ENCODE data around the gene GET3. TPM values are rescaled to one million over a fixed set of nuclear protein-coding genes. Genes with fewer than 3 reads are reported as not detected.

Gene GET3
- total and polyA plus RNA-seq, 2 of the 4 experiments (the other 2 are of a cell fraction) = 129 to 152 TPM

GRCh38 chr19:12726988-12727316 is 10.3 kb upstream of the GET3 start:
- H2BK5ac ChIP-seq (ENCODE audit: low read depth, low read length, poor library complexity, severe bottlenecking) = no peak overlapping the region
- H2BK15ac ChIP-seq (ENCODE audit: low read depth, low read length) = no peak overlapping the region
- dilution Hi-C loops (cut with HindIII; ENCODE audit: low sequenced_read_pairs, unreplicated experiment) (no loop called here), in situ Hi-C loops (cut with MboI; ENCODE audit: low sequenced_read_pairs) (no loop called here), intact Hi-C loops (cut with micrococcal nuclease) (no loop called here)
- ChIA-PET POLR2A (ENCODE audit: unreplicated experiment) (no interaction called here), CTCF (no interaction called here)
- no peak overlapping the region for H4K91ac ChIP-seq (ENCODE audit: insufficient read depth, low read depth, low read length)
- H3K4me1 ChIP-seq (ENCODE audit: control insufficient read depth, insufficient read depth, low read length) = 0 out of 2 replicates have a peak, but pooled peaks cover 2% of the 10 kb centered on the region
- no peak overlapping the region for H3K14ac ChIP-seq (replicated peaks; ENCODE audit: low read depth, low read length)
- no peak overlapping the region for H3K27ac ChIP-seq (ENCODE audit: insufficient read depth, low read length)
- no peak overlapping the region for H3K4me2 ChIP-seq (ENCODE audit: low read depth, low read length)
- no peak overlapping the region for H4K8ac ChIP-seq (ENCODE audit: low read depth in 2 of 2, low read length in 2 of 2)
- H2BK20ac ChIP-seq (ENCODE audit: low read depth, low read length) = no peak overlapping the region
- no peak for ATAC-seq (ENCODE audit: low read depth)
- H2AK9ac ChIP-seq (replicated peaks; ENCODE audit: low read depth, low read length, poor library complexity) = no peak overlapping the region
- H4K5ac ChIP-seq (ENCODE audit: low read depth, low read length) = no peak overlapping the region
- no peaks in the 10 kb centered on the region for H3K9me3 ChIP-seq (ENCODE audit: control insufficient read depth, insufficient read depth, low read length)
- no TSS peak for BruUV-seq (replicated peaks)
- TF ChIP-seq ELK1 (IDR thresholded peaks at IDR 0.05; ENCODE audit: borderline replicate concordance, low read depth, low read length) (no peak), FOS (IDR thresholded peaks at IDR 0.05; ENCODE audit: low read depth, low read length) (no peak), NFE2L2 (IDR thresholded peaks at IDR 0.05; ENCODE audit: low read depth, low read length) (no peak), MAFK (IDR thresholded peaks at IDR 0.05; ENCODE audit: low read depth, low read length) (no peak), MAZ (IDR thresholded peaks at IDR 0.05; ENCODE audit: borderline replicate concordance, low read depth, low read length) (no peak), CTCF (conservative IDR thresholded peaks at IDR 0.05; ENCODE audit: low read depth, low read length) (no peak), POLR2A (IDR thresholded peaks at IDR 0.05; ENCODE audit: low read depth, low read length) (no peak), RFX5 (IDR thresholded peaks at IDR 0.05; ENCODE audit: low read depth, low read length) (no peak), SMC3 (IDR thresholded peaks at IDR 0.05; ENCODE audit: low read depth, low read length) (no peak), CHD1 (IDR thresholded peaks at IDR 0.05; ENCODE audit: low read depth, low read length) (no peak), USF2 (IDR thresholded peaks at IDR 0.05; ENCODE audit: low read depth, low read length) (no peak), MXI1 (IDR thresholded peaks at IDR 0.05; ENCODE audit: borderline replicate concordance, low read depth, low read length) (no peak), BHLHE40 (IDR thresholded peaks at IDR 0.05; ENCODE audit: low read depth, low read length) (no peak), CEBPB (IDR thresholded peaks at IDR 0.05; ENCODE audit: low read depth, low read length) (no peak), RCOR1 (IDR thresholded peaks at IDR 0.05; ENCODE audit: insufficient replicate concordance, low read length) (no peak), RAD21 (IDR thresholded peaks at IDR 0.05; ENCODE audit: low read length) (no peak)
- H3K9me1 ChIP-seq (ENCODE audit: insufficient read depth, low read length) = 0 out of 2 replicates have a peak, but pooled peaks cover under 1% of the 10 kb centered on the region
- H3K23ac ChIP-seq (ENCODE audit: low read depth, low read length) = no peak overlapping the region
- no peaks in the 10 kb centered on the region for H3K27me3 ChIP-seq (ENCODE audit: control insufficient read depth, insufficient read depth, low read length)
- no peak overlapping the region for H2AFZ ChIP-seq (replicated peaks; ENCODE audit: low read length, poor library complexity)
- no peak overlapping the region for H3K4ac ChIP-seq (ENCODE audit: low read depth, low read length)
- peaks cover 33% of the 10 kb centered on the region for H3K36me3 ChIP-seq (ENCODE audit: control insufficient read depth, insufficient read depth, low read length)
- no peak overlapping the region for H3K56ac ChIP-seq (ENCODE audit: extremely low read depth, insufficient read depth, low read length)
- no peak overlapping the region for H3K9ac ChIP-seq (ENCODE audit: low read depth, low read length)
- no peak overlapping the region for H2BK120ac ChIP-seq (ENCODE audit: low read depth, low read length)
- H4K20me1 ChIP-seq (ENCODE audit: insufficient read depth, low read length) = peaks cover 20% of the 10 kb centered on the region
- no peak for DNase-seq
- no peak overlapping the region for H3K18ac ChIP-seq (ENCODE audit: low read depth, low read length)
- peaks cover 12 to 45% of the 10 kb centered on the region in 2 experiments; a peak in 3 of 4 replicates for H3K79me1 ChIP-seq (ENCODE audit: low read depth in 1 of 2, low read length in 2 of 2)
- H2AK5ac ChIP-seq (ENCODE audit: low read depth, low read length) = no peak overlapping the region
- WGBS, 2 experiments (ENCODE audit: extremely low coverage in 2 of 2, insufficient read length in 1 of 2) = no CpG with 5 or more reads among the region's 2 CpGs
- H3K4me3 ChIP-seq (ENCODE audit: insufficient read depth, low read depth, low read length) = no peak overlapping the region
